Vagina (tissue), 2 donors: ENCODE measurements around the gene F2R.

ENCODE experiments used
- CTCF ChIP-seq, 3 experiments: fragments of 450-650 bp in 2 of 3; fragments of 200-600 bp in 1 of 3; sonication (generic) in 1 of 3; IDR thresholded peaks; one replicate each; pipeline ENCODE4 v1.5.1; 2017 to 2019; ENCODE audit warnings: antibody characterized with exemption in 3 of 3, mild to moderate bottlenecking in 2 of 3, moderate library complexity in 2 of 3
- POLR2A ChIP-seq, 2 donors: fragments of 450-650 bp; IDR thresholded peaks; one replicate each; pipeline ENCODE4 v1.6.1; 2017; ENCODE audit warnings: antibody characterized with exemption in 2 of 2, mild to moderate bottlenecking in 2 of 2, moderate library complexity in 2 of 2
- POLR2AphosphoS5 ChIP-seq, 2 donors: sonication (generic); formaldehyde crosslinking; IDR thresholded peaks; one replicate each; pipeline ENCODE4 v1.9.0; 2017; ENCODE audit warnings: antibody characterized with exemption in 2 of 2, mild to moderate bottlenecking in 2 of 2, low read depth in 1 of 2; ENCODE audit not compliant: insufficient read depth in 1 of 2

GRCh38 chr5:76694317-76694716, 21.6 kb upstream of the F2R start:
- no peak for TF ChIP-seq CTCF (IDR thresholded peaks at IDR 0.05)
- no peak for TF ChIP-seq POLR2A (IDR thresholded peaks at IDR 0.05)
- TF ChIP-seq POLR2AphosphoS5 (IDR thresholded peaks at IDR 0.05; ENCODE audit: insufficient read depth in 1 of 2, low read depth in 1 of 2) = no peak
